Tongue (tissue), 2 donors: ENCODE data around the gene FIG4. TPM values are rescaled to one million over a fixed set of nuclear protein-coding genes. Genes with fewer than 3 reads are reported as not detected.
A peak's percentile ranks its signal among the peaks of the same experiment; 100 is the strongest.
"Not testable (repeated sequence)": the region's sequence is repeated elsewhere in the genome, so short reads cannot be mapped to it uniquely, and the experiment has no call there.

Experiments used
- DNase-seq: peaks from one replicate; pipeline ENCODE4 v3.0.0-alpha.2; 2015
- total RNA-seq: library from RNA; depleted of rRNA; stranded (reverse); fragments of >200 nt; gene quantifications from one replicate; pipeline ENCODE4 v1.2.3, GENCODE V29; 2014

FIG4 gene
- total RNA-seq, result 22.3 TPM

DNA sequence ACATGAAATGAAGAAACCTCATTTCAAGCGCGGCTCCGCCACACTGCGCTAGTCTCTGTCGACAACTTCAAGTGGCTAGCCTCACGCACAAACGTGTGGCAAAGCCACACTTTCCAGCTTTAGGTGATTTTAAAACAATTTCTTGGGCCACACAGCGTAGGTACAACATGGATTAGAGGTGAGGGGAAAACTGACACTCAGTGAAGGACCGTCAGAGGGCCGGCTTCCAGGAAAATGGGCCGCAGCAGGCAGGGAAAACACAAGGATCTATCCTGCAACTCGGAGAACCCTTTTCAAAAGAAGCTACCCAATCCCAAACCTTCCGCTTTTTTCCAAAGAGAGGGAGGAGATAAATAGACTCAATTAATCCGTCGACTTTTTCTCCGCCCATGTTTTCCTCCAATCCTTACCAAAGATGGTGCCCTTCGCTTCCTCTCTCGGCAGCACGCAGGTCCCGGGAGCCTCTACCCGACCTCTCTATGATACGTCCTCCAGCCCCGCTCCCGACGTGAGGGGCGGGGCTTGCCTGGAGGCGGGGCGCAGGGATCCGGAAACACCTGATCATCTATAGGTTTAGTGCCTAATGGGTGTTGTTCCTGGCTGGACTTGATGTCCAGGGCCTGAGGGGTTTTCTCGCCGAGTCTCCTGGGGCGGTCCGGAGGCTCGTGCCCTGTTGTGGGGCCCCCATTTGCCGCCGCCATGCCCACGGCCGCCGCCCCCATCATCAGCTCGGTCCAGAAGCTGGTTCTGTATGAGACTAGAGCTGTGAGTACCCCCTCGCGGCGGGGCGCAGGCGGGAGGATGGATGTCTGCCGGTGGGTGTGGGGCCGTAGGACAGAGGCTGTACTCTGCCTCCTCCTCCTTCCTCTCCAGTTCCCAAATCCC, at the start of gene FIG4, which contains the start of gene AK9:
TSS of gene FIG4 (plus strand) at position 560 of the 885 bp plus-strand sequence. CDS start at position 700, 140 bp downstream.
TSS of gene AK9 (minus strand) at position 466 of the 885 bp plus-strand sequence. CDS start 15,457 bp downstream, outside the sequence.
- peak; percentile 97 for DNase-seq

DNA sequence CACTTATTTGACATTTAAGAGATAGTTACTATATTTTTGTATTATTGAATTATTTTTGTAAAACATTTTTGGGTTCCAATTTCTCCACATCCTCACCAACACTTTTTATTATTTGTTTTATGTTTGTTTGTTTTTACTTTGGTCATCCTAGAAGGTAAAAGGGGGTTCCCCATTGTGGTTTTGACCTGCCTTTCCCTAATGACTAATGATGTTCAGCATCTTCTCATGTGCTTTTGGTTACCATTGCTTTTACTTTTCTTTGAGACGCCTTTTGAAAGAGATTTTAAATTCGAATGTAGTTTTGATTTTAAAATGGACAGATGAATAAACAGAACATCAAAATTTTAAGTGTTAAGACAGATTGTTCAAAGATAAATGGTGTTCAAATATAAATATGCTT, 47.0 kb upstream of the FIG4 start:
- no peak for DNase-seq

DNA sequence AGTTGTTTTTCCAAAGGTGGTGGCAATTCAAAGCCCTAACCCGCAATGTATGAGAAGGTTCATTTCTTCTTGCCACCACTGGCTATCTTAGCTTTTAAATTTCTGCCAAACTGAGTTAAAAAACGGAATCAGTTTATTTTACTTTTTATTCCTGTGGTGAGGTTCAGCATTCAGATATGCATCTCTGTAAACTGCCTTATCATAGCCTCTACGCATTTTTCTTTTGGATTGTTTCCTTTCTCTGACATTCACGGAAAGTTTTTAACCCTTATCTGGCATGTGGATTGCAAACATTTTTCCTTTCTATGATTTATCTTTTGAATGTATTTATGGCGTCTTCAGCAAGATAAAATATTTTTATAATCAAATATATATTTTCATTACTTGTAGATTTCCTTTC, 37.8 kb upstream of the FIG4 start:
- DNase-seq, result no peak

DNA sequence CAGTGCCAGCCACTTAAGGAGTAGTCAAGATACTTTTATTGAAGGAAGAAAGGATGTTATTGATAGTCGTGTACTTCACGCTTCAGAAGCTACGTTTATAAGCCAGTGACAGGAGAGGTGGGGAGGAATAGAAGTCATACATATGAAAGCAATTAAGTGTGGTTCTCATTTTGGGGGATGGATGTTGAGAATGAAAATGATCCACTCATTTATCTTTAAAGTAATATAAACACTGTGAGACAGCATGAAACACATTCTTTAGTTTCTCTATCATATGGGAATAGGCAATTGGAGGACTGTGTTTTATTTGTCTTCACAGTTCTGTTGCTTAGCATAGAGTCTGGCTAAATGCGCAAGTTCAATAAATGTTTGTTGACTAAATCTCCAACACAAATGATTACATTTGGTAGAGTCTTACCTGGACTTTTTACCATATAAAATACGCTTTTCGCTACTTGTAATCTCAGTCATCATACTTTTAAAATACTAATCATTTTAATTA, 35.3 kb upstream of the FIG4 start:
- no peak for DNase-seq

DNA sequence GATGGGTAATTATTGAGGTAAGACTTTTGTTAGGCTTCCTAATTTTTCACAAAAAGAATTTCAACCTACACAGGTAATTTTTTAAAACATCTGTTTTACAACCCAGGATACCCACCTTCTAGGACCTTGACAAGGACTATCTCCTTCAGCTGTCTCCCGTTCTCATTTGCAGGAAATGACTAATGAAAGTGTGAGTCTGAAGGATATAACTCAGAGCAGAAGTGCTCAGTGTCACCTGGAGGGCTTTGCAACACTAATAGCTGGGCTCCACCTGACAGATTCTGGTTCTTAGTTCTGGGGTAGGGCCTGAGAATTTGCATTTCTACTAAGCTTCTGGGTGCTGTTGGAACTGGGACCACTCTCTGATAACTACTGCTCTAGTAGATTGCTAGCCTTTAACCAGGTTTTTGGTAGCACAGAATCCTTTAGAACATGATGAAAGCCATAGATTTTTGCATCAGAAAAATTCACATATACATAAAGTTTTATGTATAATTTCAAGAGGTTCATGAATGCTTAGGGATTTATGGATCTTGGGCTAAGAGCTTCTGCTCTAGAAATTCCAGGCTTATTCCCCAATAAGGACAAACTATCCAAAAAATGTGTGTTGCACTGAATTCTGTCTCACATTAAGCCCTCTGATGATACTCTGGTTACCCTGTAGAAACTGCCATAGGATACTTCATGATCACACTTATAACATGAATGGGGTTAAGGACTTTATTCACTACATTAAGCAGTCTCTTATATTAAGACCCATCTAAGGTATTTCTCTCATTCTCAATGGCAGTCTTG, 30.4 kb upstream of the FIG4 start:
- DNase-seq, result no peak

DNA sequence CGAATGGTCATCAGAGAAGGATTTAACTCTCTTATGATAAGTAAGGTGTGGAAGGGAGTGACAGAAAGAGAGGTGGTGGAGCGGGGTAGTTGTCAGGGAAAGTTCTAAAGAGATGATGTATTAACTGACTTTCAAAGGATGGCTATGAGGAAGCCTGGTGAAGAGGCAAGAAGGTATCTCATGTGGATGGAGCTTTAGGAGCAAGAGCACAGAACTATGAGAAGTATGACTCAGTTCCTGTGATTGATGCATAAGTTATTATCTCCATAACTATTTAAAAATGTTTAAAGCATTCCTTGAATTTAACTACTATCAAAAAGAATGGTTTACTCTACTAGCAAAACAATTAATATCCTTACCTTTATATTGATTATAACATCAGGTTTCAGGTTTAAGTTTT, 28.9 kb upstream of the FIG4 start:
- DNase-seq, result no peak

DNA sequence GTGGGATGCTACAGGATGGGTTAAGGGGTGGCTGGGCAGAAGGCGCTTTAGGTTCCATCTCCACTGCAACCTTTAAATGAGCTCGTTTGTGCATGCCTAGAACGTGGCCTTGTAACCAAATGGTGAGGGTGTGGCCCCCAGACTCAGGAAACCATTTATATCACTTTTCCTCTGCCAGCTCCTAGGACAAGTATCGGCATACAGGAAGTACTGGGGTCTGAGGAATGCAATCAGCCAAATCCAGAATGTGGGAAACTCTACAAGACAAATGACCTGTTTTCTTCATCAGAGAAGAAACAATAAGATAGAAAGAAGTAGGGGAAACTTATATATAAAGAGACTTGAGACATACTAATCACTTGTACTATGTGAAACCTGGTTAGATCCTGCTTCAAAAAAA, 21.3 kb upstream of the FIG4 start:
- DNase-seq, result no peak

DNA sequence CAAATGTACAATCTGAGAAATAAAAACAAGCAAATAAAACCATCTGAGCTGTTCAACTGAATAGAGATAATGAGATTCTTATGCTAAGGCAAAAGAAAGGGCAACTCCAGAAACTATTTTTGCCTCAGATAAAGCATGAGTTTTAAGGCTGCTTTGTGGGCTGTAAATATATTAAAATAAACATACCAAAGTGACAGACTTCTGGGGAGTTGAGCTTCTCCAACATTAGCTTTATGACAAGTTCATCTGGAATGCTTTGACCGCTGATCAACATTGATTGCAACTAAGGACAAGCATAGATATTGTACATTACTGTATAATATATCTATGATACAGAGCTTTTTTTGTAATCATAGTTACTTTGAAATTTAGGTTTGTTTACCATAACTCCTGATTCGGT, 19.4 kb upstream of the FIG4 start:
- DNase-seq, result no peak

DNA sequence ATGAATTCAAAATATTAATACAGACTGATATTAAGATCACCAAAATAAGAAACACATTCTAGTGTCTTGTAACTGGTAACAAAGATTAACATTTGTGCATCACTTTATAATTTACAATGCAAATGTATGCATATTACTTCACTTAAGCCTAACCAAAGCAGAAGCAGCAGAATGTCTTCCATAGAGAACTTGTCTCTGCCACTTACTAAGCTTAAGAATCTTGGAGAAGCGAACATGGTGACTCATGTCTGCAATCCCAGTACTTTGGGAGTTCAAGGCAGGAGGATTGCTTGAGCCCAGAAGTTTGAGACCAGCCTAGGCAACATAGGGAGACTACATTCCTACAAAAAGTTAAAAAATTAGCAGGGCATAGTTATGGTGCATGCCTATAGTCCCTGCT, 18.9 kb upstream of the FIG4 start:
- no peak for DNase-seq

DNA sequence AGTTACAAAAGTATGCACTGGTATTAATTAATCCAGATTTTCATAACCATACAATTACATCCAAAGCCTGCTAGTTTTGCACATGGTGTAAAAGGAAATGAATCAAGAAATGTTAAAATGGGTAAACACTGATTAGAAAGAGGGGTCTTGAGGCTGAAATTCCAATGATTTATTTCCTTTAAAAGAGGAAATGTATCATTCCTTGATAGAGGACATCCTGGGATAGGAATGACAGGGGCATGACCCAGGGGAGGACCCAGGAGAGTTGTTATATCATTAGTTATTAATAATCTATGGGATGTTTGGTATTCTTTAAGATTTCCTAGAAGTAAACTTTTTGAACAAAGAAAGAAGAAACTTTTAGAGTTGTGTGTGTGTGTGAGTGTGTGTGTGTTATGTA, 18.3 kb upstream of the FIG4 start:
- DNase-seq, result no peak

DNA sequence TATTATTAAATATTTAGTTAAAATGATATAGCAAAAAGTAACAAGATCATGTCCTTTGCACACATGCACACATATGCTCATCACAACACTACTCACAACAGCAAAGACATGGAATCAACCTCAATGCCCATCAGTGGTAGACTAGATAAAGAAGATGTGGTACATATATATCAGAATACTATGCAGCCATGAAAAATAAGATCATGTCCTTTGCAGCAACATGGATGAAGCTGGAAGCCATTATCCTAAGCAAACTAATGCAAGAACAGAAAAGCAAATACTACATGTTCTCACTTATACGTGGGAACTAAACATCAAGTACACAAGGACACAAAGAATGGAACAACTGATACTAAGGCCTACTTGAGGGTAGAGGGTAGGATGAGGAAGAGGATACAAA, 14.4 kb upstream of the FIG4 start:
- DNase-seq, result no peak

DNA sequence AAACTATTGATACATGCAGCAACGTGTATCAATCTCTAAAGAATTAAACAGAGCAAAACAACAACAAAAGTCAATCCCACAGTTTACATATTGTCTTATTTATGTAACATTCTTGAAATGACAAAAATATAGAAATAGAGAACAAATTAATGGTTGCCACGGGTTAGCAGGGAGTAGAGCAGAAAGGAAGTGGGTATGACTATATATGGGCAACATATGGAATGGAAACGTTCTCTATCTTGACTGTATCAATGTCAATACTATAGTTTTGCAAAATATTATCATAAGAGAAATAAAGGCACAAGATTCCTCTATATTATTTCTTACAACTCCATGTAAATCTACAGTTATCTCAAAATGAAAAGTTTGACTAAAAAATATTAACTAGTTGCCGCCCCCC, 12.9 kb upstream of the FIG4 start:
- no peak for DNase-seq

DNA sequence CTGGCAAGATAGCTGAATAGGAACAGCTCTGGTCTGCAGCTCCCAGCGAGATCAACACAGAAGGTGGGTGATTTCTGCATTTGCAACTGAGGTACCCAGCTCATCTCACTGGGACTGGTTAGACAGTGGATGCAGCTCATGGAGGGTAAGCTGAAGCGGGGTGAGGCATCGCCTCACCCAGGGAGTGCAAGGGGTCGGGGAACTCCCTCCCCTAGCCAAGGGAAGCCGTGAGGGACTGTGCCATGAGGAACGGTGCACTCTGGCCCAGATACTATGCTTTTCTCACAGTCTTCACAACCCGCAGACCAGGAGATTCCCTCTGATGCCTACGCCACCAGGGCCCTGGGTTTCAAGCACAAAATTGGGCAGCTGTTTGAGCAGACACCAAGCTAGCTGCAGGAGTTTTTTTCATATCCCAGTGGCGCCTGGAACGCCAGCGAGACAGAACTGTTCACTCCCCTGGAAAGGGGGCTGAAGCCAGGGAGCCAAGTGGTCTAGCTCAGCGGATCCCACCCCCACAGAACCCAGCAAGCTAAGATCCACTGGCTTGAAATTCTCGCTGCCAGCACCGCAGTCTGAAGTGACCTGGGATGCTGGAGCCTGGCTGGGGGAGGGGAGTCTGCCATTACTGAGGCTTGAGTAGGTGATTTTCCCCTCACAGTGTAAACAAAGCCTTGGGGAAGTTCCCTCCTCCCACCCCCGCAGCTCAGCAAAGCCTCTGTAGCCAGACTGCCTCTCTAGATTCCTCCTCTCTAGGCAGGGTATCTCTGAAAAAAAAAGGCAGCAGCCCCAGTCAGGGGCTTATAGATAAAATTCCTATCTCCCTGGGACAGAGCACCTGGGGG, 12.2 kb upstream of the FIG4 start:
- not testable (repeated sequence) for DNase-seq

DNA sequence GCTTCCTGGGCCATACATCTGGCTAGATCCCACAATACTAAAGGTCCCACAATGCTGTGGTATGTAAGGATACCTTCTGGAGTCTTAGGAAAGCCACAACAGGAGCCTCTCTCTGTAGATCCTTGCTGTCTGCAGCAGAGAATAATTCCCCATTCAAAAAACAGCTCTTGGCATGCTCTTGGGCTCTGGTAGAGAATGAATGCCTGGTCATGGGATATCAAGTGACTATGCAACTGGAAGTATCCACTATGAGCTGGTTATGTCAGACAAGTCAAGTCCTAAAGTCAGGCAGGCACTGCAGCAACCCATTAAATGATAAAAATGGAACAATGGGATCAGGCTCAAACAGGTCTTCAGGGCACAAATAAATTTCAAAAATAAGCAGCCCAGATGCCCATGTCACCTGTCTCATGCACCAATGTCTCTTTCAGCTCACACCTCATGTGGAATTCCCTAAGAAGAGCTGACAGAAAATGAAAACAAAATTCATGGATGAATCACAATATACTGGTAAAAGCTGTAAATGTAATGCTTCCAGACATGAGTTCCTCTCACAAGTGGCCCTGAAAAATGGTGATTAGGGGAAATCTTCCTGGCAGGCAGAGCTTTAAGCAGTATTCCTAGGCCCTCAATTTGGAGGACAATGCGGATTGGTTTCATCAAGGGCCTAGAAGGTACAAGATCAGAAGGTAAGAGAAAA, 4.4 kb upstream of the FIG4 start:
- DNase-seq, result no peak

DNA sequence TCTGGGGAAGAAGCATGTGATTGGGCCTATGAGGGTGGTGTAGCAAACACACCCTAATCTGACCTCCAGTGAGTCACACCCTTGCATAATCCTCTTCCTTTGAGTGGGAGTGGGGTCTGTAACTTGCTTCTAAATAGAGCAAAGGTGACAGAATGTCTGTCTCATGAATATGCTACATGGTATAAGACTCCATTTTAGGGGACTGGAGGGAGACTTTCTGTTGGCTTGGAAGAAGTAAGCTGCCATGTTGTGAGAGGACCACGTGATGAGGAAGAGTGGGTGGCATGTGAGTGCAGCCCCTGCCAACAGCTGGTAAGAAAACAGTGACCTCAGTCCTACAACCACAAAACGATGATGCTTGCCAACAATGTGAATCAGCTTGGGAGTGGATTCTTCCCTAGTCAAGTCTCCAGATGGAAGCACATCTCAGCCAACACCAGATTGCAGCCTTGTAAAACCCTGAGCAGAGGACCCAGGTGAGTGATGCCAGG, 3.8 kb upstream of the FIG4 start:
- no peak for DNase-seq

DNA sequence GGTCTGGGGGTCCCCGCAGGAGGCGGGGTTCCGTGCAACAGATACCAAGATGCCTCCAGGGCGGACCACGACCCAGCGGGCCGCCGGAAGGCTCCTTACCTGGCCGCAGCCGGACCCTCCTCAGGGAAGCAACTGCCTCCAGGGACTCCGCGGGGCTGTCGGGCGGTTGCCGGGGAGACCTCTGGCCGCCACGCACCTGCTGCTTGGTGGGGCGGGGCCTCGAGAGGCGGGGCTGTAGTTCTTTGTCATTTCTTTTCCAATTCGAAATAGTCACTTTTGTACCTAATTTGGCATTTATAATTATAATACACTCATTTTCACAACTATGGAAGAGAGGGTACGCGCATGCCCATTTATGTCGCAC, 741 bp upstream of the FIG4 start:
- peak; percentile 58 for DNase-seq

DNA sequence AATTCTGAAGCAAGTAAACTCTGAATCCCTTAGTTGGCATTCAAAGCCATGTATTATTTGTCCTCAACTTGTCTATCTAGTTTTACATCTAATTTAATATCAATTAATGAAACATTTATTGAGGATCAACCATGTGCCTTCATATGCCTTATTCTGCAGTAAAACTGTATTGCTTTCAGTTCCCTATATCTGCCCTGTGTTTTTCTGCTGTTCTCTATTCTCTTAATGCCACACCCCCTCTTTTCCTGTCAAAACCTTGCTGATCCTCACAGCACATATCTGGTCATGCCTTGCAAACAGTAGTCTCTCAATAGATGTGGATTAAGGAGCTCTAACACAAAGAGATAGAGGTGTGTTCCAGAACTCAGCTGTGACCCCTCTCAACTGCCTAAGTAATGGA, 2.0 kb downstream of the FIG4 start:
- no peak for DNase-seq

DNA sequence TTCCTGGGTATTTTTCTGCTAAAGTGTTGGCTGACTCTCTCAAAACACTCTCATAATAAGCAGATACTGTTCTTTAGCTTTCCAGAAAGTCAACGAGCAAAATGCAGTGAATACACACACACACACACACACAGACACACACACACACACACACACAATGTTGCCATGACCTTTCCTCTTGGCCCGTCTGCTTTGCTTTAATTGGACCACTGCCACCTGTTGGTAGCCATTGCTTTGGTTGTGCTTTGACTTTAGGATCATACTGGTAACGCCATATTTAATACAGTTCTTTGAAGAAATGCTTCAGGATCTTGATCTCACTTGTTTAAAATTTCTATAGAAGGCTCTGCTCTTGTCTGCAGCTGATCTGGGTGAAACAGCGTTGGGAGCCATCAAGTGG, 4.4 kb downstream of the FIG4 start:
- DNase-seq, result no peak

DNA sequence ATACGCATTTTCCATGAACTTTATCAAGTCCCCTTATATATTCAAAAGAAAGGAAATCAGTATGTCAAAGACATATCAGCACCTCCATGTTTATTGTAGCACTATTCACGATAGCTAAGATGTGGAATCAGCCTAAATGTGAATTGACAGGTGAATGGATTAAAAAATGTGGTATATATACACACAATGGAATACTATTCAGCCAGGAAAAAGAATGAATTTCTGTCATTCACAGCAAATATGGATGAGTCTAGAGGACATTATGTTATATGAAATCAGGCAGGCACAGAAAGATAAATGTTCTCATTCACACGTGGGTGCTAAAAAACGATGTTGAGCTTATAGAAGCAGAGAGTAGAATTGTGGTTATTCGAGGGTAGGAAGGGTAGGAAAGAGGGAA, 5.3 kb downstream of the FIG4 start:
- DNase-seq, result no peak

DNA sequence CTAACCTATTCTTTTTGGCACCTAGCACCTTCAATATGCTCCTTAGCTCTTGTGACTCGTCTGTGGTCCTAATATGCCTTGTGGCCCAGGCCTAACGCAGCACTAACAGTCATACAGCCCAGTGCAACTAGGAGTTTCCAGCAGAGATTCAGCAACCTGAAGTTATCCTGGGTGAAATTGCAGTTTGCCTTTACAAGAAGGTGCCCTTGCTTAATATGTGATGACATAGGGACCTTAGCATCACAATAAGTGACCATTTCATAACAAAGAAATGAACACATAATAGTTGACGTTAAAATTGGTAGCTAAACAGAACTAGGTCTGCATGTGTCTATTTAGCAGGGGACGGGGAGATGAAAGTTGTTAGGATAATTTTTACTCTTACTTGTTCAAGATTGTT, 10.1 kb downstream of the FIG4 start:
- DNase-seq, result no peak

DNA sequence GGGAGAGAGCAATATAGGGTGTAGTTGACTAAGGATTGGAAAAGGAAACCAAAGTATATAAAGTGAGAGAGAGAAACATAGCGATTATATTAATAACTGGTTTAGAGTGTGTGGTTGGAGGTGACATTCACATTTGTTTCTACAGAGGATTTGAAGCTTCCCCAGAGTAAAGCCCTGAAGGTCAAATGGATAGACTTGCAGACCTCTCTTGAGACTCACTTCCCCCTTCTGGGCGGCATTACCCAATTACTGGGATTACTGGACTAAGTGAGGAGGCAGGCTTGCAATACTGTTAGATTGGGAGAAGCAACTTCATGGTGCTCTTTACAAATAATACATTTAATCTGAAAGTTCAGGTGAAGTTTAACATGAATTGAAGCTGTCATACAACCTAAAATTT, 10.7 kb downstream of the FIG4 start:
- no peak for DNase-seq

DNA sequence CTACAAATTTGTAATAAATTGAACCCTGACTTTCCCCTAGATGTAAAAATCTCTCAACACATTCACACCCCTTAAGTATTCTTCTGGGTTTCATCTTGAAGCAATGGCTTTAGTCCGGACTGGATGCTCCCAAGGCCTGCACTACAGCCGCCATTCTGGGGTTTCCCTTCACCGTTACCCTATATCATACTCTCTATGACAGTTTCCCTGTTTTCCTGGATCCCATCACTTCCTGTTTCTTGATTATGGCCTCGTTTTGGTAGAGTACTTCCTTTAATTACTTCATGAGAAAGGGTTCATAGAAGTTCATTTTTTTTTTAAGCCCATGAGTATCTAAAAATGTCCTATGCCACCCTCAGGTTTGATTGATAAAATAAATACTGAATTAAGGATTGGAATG, 11.7 kb downstream of the FIG4 start:
- no peak for DNase-seq
